GM12892 (cell line): ENCODE measurements around the gene STEAP4.

ENCODE experiments used
- POLR2A ChIP-seq: IDR thresholded peaks from 2 replicates; pipeline ENCODE4 v1.6.1; 2011; ENCODE audit warnings: low read depth, low read length, control low read depth
- POLR2AphosphoS5 ChIP-seq: IDR thresholded peaks from 2 replicates; pipeline ENCODE4 v1.6.1; 2011; ENCODE audit warnings: low read depth, low read length, control low read depth
- TAF1 ChIP-seq: IDR thresholded peaks from 2 replicates; pipeline ENCODE4 v1.6.1; 2011; ENCODE audit warnings: low read depth, mild to moderate bottlenecking, control low read depth, low read length, borderline replicate concordance

- TF ChIP-seq POLR2AphosphoS5 (no peak), POLR2A (no peak), TAF1 (no peak)
These were observed 40.4 kb upstream of the STEAP4 start for GRCh38 chr7:88347090-88347489.
